ENCODE data around the gene NIN. TPM values are rescaled to one million over a fixed set of nuclear protein-coding genes. Genes with fewer than 3 reads are reported as not detected.

Gene NIN
- total and polyA plus RNA-seq, 4 donors = 1.7 to 11.1 (median 4.0) TPM

DNA sequence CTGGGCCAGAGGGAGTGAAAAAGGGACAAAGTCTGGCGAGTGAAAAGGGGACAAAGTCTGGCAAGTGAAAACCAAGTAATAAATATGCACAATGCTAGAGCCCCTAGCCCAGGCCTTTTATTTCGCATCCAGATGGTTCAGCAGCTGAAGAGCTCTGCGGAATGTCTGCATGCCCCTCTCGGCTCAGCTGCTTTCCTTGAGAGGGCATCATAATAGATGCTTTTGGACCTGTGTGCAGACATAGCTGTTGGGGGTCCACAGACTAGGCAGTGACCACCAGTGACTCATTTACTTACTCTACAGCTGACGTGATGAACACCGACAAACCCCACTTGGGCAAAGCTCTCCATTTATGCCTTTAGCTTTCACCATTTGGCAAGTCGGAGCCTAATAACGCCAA, 4.3 kb downstream of the NIN start:
- Histone ChIP-seq H3K4me3 (ENCODE audit: low read depth in 1 of 3, low read length in 3 of 3) (no peak overlapping the region), H3K4me1 (ENCODE audit: control insufficient read depth in 4 of 4, insufficient read depth in 4 of 4, low read length in 3 of 4) (peaks cover 0 to 35% (median 19%) of the 10 kb centered on the region in 4 donors), H3K36me3 (ENCODE audit: control insufficient read depth in 4 of 4, insufficient read depth in 3 of 4, low read depth in 1 of 4, low read length in 3 of 4) (no peaks in the 10 kb centered on the region), H3K9ac (ENCODE audit: low read depth in 1 of 2, low read length in 2 of 2) (no peak overlapping the region), H3K27me3 (ENCODE audit: control insufficient read depth in 4 of 4, insufficient read depth in 4 of 4, low read length in 3 of 4) (no peaks in the 10 kb centered on the region), H3K9me3 (ENCODE audit: control insufficient read depth in 4 of 4, low read length in 3 of 4) (no peaks in the 10 kb centered on the region), H3K27ac (ENCODE audit: low read depth in 1 of 2, low read length in 2 of 2) (no peak overlapping the region)
- no peak for DNase-seq (ENCODE audit: low spot score)
- no peak for TF ChIP-seq NR2F2 (IDR thresholded peaks at IDR 0.05)
- TF ChIP-seq RXRA (IDR thresholded peaks at IDR 0.05) = no peak
- no peak for TF ChIP-seq EGR1 (IDR thresholded peaks at IDR 0.05; ENCODE audit: low read depth in 2 of 2)
- no peak for TF ChIP-seq YY1 (IDR thresholded peaks at IDR 0.05)
- TF ChIP-seq SP1 (IDR thresholded peaks at IDR 0.05) = no peak
- TF ChIP-seq RAD21 (IDR thresholded peaks at IDR 0.05) = no peak
- no peak for TF ChIP-seq JUND (IDR thresholded peaks at IDR 0.05)
- no peak for TF ChIP-seq CTCF (IDR thresholded peaks at IDR 0.05; ENCODE audit: low read depth, low read length, missing input control)
- no peak for TF ChIP-seq TAF1 (conservative IDR thresholded peaks at IDR 0.05)
- TF ChIP-seq, protein P1, sequence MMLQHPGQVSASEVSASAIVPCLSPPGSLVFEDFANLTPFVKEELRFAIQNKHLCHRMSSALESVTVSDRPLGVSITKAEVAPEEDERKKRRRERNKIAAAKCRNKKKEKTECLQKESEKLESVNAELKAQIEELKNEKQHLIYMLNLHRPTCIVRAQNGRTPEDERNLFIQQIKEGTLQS (IDR thresholded peaks at IDR 0.05) = no peak
- TF ChIP-seq REST (IDR thresholded peaks at IDR 0.05) = no peak
- TF ChIP-seq GABPA (IDR thresholded peaks at IDR 0.05 in 1 of 2, conservative IDR thresholded peaks at IDR 0.05 in 1 of 2) = no peak
- no peak for TF ChIP-seq FOXA2 (IDR thresholded peaks at IDR 0.05)
- TF ChIP-seq, protein P2, sequence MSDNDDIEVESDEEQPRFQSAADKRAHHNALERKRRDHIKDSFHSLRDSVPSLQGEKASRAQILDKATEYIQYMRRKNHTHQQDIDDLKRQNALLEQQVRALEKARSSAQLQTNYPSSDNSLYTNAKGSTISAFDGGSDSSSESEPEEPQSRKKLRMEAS (IDR thresholded peaks at IDR 0.05) = no peak
- no peak for TF ChIP-seq FOXA1 (IDR thresholded peaks at IDR 0.05)
- TF ChIP-seq HNF4G (IDR thresholded peaks at IDR 0.05) = no peak
- no peak for TF ChIP-seq ZBTB33 (IDR thresholded peaks at IDR 0.05)
- no peak for TF ChIP-seq HNF4A (conservative IDR thresholded peaks at IDR 0.05)
- WGBS = 95% methylated on average over 8 of the region's 8 CpGs

Measured in liver (tissue), 9 donors.